B cell (primary cell): Measurements from ENCODE around the gene ABHD16A. TPM values are rescaled to one million over a fixed set of nuclear protein-coding genes. Genes with fewer than 3 reads are reported as not detected.

Source experiments
- ATAC-seq: fragments of 200-7000 bp; cut with Tn5 transposase; one replicate; pipeline ENCODE4 v1.10.0; 2021; ENCODE audit warnings: low read depth, mild to moderate bottlenecking, moderate number of reproducible peaks, moderate library complexity
- CTCF ChIA-PET: fragments of 350-600 bp; sonication (Branson Sonifier 250); formaldehyde crosslinking; loops from one replicate; lab custom pipeline; 2021; ENCODE audit warnings: antibody characterized with exemption, inconsistent platforms; lab: Charles Lee
- POLR2A ChIA-PET: fragments of 350-600 bp; sonication (Branson Sonifier 250); formaldehyde crosslinking; loops from one replicate; lab custom pipeline; 2021; ENCODE audit warnings: antibody characterized with exemption; lab: Charles Lee
- DNase-seq: peaks from one replicate; pipeline ENCODE4 v3.0.0; 2013
- H2AFZ ChIP-seq: 2 replicates; pipeline ENCODE4 v1.6.1; 2012; ENCODE audit warnings: mild to moderate bottlenecking, low read depth, low read length; ENCODE audit not compliant: insufficient read depth, poor library complexity, severe bottlenecking
- H3K27ac ChIP-seq, 2 donors: 1 replicate in 1 of 2; 2 replicates in 1 of 2; pipeline ENCODE4 v1.5.1; 2012 to 2013; ENCODE audit warnings: low read length in 2 of 2, mild to moderate bottlenecking in 2 of 2, moderate library complexity in 1 of 2
- H3K27me3 ChIP-seq, 4 experiments: fragments of 200-600 bp in 1 of 4; sonication (generic) in 1 of 4; replicated peaks in 1 of 4; 1 replicate in 2 of 4; 2 replicates in 2 of 4; pipeline versions ENCODE4 v1.6.1 to v1.7.0; 2013 to 2016; ENCODE audit warnings: low read length in 3 of 4, mild to moderate bottlenecking in 2 of 4, mixed read lengths in 1 of 4, moderate library complexity in 1 of 4; ENCODE audit not compliant: insufficient read depth in 4 of 4, control insufficient read depth in 3 of 4; ENCODE audit errors: control extremely low read depth in 1 of 4
- H3K36me3 ChIP-seq, 2 experiments: replicated peaks in 1 of 2; 1 replicate in 1 of 2; 2 replicates in 1 of 2; pipeline versions ENCODE4 v1.6.1 to v1.7.1; 2013; ENCODE audit warnings: low read length in 1 of 2; ENCODE audit not compliant: insufficient read depth in 2 of 2, control insufficient read depth in 1 of 2; ENCODE audit errors: control extremely low read depth in 1 of 2, extremely low read depth in 1 of 2
- H3K4me1 ChIP-seq, 2 donors: fragments of 200-600 bp in 1 of 2; sonication (generic) in 1 of 2; 1 replicate in 1 of 2; 2 replicates in 1 of 2; pipeline versions ENCODE4 v1.5.1 to v1.6.1; 2013 to 2017; ENCODE audit warnings: low read length in 2 of 2; ENCODE audit not compliant: control insufficient read depth in 2 of 2, insufficient read depth in 2 of 2
- H3K4me2 ChIP-seq: replicated peaks from 2 replicates; pipeline ENCODE3; 2012; ENCODE audit warnings: mild to moderate bottlenecking, low read depth, low read length; ENCODE audit not compliant: poor library complexity, severe bottlenecking
- H3K4me3 ChIP-seq, 5 experiments: fragments of 200-600 bp in 1 of 5; sonication (generic) in 1 of 5; 1 replicate in 3 of 5; 2 replicates in 2 of 5; pipeline versions ENCODE4 v1.5.1 to v1.7.0; 2011 to 2016; ENCODE audit warnings: low read length in 4 of 5, mild to moderate bottlenecking in 4 of 5, low read depth in 2 of 5, control low read depth in 1 of 5, moderate library complexity in 1 of 5; ENCODE audit not compliant: insufficient read depth in 1 of 5; ENCODE audit errors: control extremely low read depth in 1 of 5, extremely low read depth in 1 of 5
- H3K79me2 ChIP-seq: fragments of 200-600 bp; sonication (generic); one replicate; pipeline ENCODE4 v1.6.0; 2016; ENCODE audit warnings: low read length; ENCODE audit not compliant: control insufficient read depth, insufficient read depth
- H3K9ac ChIP-seq: fragments of 200-600 bp; sonication (generic); 2 replicates; pipeline ENCODE4 v1.6.1; 2017; ENCODE audit warnings: mild to moderate bottlenecking, low read length, moderate library complexity
- H3K9me3 ChIP-seq, 3 donors: one replicate each; pipeline versions ENCODE4 v1.6.1 to v1.7.1; 2013; ENCODE audit warnings: low read length in 2 of 3; ENCODE audit not compliant: control insufficient read depth in 2 of 3, insufficient read depth in 1 of 3; ENCODE audit errors: control extremely low read depth in 1 of 3
- H4K20me1 ChIP-seq: 2 replicates; pipeline ENCODE4 v1.6.0; 2012; ENCODE audit warnings: mild to moderate bottlenecking, low read length; ENCODE audit not compliant: insufficient read depth, control insufficient read depth, poor library complexity, severe bottlenecking
- H3K27ac Mint-ChIP-seq: one replicate; pipeline ENCODE4 v1.8.0; 2021; ENCODE audit warnings: mixed read lengths
- H3K27me3 Mint-ChIP-seq: one replicate; pipeline ENCODE4 v1.8.0; 2021; ENCODE audit warnings: mixed read lengths
- H3K4me1 Mint-ChIP-seq: one replicate; pipeline ENCODE4 v1.8.0; 2021; ENCODE audit warnings: mixed read lengths
- H3K4me3 Mint-ChIP-seq: one replicate; pipeline ENCODE4 v1.8.0; 2021; ENCODE audit warnings: mixed read lengths
- H3K9me3 Mint-ChIP-seq: one replicate; pipeline ENCODE4 v1.8.0; 2022; ENCODE audit warnings: mixed read lengths; ENCODE audit not compliant: insufficient read depth
- CTCF ChIP-seq: fragments of 200-600 bp; IDR thresholded peaks from one replicate; pipeline ENCODE4 v1.8.0; 2022; ENCODE audit warnings: antibody characterized with exemption, mild to moderate bottlenecking
- EZH2 ChIP-seq: IDR thresholded peaks from 2 replicates; pipeline ENCODE4 v1.6.1; 2012; ENCODE audit warnings: borderline replicate concordance, low read depth, mild to moderate bottlenecking, moderate library complexity, low read length; ENCODE audit not compliant: insufficient read depth, poor library complexity, severe bottlenecking
- WGBS: methylation state at CpG from one replicate; pipeline ENCODE4 v1.1.5; 2013; ENCODE audit warnings: missing lambda C conversion rate; ENCODE audit not compliant: insufficient coverage; 5-methylcytosine and 5-hydroxymethylcytosine counted together
- intact Hi-C: fragments of 100-400 bp; cut with micrococcal nuclease; formaldehyde crosslinking; loops from one replicate; pipeline ENCODE4 v1.10.0; 2022
- polyA plus RNA-seq: library from polyadenylated mRNA; depleted of rRNA; stranded (reverse); fragments of >200 nt; gene quantifications from 2 replicates; pipeline ENCODE4 v1.2.3, GENCODE V29; 2012
- total RNA-seq, 2 donors: library from RNA; stranded (reverse); fragments of 120-200 nt in 1 of 2; gene quantifications; 1 replicate in 1 of 2; 2 replicates in 1 of 2; pipeline versions ENCODE4 v1.2.3 to v1.2.4, GENCODE V29; 2013 to 2022

Gene ABHD16A
- total and polyA plus RNA-seq, 2 donors (not counting 1 experiment from before 2014, with no cell fraction given) = 78.3 to 97.5 TPM

- Histone ChIP-seq H3K4me1 (peaks cover 38 to 46% of the 10 kb centered on the region in 2 donors), H3K36me3 (peaks cover 0 to 18% of the 10 kb centered on the region in 2 experiments), H3K9ac (no peak overlapping the region), H3K4me3 (peak overlapping the region in 1 of 5 experiments; percentile 12), H3K4me2 (peak overlapping the region; percentile 58), H3K9me3 (no peaks in the 10 kb centered on the region), H4K20me1 (no peaks in the 10 kb centered on the region), H3K79me2 (peaks cover 13% of the 10 kb centered on the region), H2AFZ (no peak overlapping the region), H3K27ac (no peak overlapping the region), H3K27me3 (no peaks in the 10 kb centered on the region)
- intact Hi-C loops = no loop called here
- no peak for DNase-seq
- Mint-ChIP-seq H3K27me3 (no peaks in the 10 kb centered on the region), H3K27ac (peak overlapping the region; percentile 29), H3K4me1 (peaks cover 53% of the 10 kb centered on the region), H3K9me3 (no peaks in the 10 kb centered on the region), H3K4me3 (no peak overlapping the region)
- ChIA-PET POLR2A (interaction anchor here (0.5 to 1.5 kb wide), 5 partner anchors 14 to 162 kb away, joined by 3 to 8 read pairs (median 4); no protein-coding TSS in a partner anchor), CTCF (interaction anchor here (1.0 to 1.9 kb wide), 2 partner anchors 9 to 140 kb away, joined by 3 to 4 read pairs; partner anchors contain the start of gene LY6G6D)
- no peak for TF ChIP-seq EZH2
- no peak for TF ChIP-seq CTCF
- no peak for ATAC-seq
- WGBS = 92% methylated on average over 24 of the region's 25 CpGs
Measured at GRCh38 chr6:31723980-31724691, 21.0 kb upstream of the ABHD16A start.
